Mononuclear cell (primary cell): Measurements from ENCODE around the gene PROP1. TPM values are rescaled to one million over a fixed set of nuclear protein-coding genes. Genes with fewer than 3 reads are reported as not detected.
"Not testable (repeated sequence)": the region's sequence is repeated elsewhere in the genome, so short reads cannot be mapped to it uniquely, and the experiment has no call there.

Experiments
- H3K27me3 ChIP-seq: 2 replicates; pipeline ENCODE4 v1.6.0; 2011; ENCODE audit warnings: low read length, control low read depth; ENCODE audit not compliant: insufficient read depth
- H3K4me1 ChIP-seq: 2 replicates; pipeline ENCODE4 v1.5.1; 2011; ENCODE audit warnings: mild to moderate bottlenecking, low read length, control low read depth; ENCODE audit not compliant: insufficient read depth
- H3K4me3 ChIP-seq: 2 replicates; pipeline ENCODE4 v1.5.1; 2011; ENCODE audit warnings: mild to moderate bottlenecking, low read length, moderate library complexity
- H3K9me3 ChIP-seq: 2 replicates; pipeline ENCODE4 v1.5.1; 2011; ENCODE audit warnings: low read depth, mild to moderate bottlenecking, control low read depth, low read length
- total RNA-seq: library from RNA; depleted of rRNA; stranded (reverse); fragments of >200 nt; gene quantifications from one replicate; pipeline ENCODE4 v1.2.3, GENCODE V29; 2012

The PROP1 gene
- total RNA-seq, 1 donor: not detected

- H3K4me1 ChIP-seq: peaks cover 5% of the 10 kb centered on the region
Observed at GRCh38 chr5:177987326-177987725, 8.7 kb downstream of the PROP1 start.

GRCh38 chr5:177985430-177986040 lies 10.5 kb downstream of the PROP1 start:
- H3K9me3 ChIP-seq: no peaks in the 10 kb centered on the region
- H3K4me1 ChIP-seq: peaks cover 5% of the 10 kb centered on the region
- peaks cover 43% of the 10 kb centered on the region for H3K27me3 ChIP-seq
- no peak overlapping the region for H3K4me3 ChIP-seq

More at GRCh38 chr5:177987326-177987725, 8.7 kb downstream of the PROP1 start:
- Histone ChIP-seq H3K9me3 (no peaks in the 10 kb centered on the region), H3K27me3 (peaks cover 42% of the 10 kb centered on the region), H3K4me3 (no peak overlapping the region)

GRCh38 chr5:177984584-177985206 lies 11.3 kb downstream of the PROP1 start:
- Histone ChIP-seq H3K9me3 (no peaks in the 10 kb centered on the region), H3K27me3 (peaks cover 43% of the 10 kb centered on the region), H3K4me3 (no peak overlapping the region), H3K4me1 (peaks cover 5% of the 10 kb centered on the region)

GRCh38 chr5:177983763-177984583 lies 12.1 kb downstream of the PROP1 start:
- H3K27me3 ChIP-seq: peaks cover 43% of the 10 kb centered on the region
- no peaks in the 10 kb centered on the region for H3K9me3 ChIP-seq
- H3K4me1 ChIP-seq: peaks cover 5% of the 10 kb centered on the region
- H3K4me3 ChIP-seq: no peak overlapping the region

GRCh38 chr5:177982956-177983355 lies 13.1 kb downstream of the PROP1 start:
- Histone ChIP-seq H3K9me3 (no peaks in the 10 kb centered on the region), H3K4me3 (no peak overlapping the region), H3K4me1 (peaks cover 5% of the 10 kb centered on the region), H3K27me3 (peaks cover 43% of the 10 kb centered on the region)

GRCh38 chr5:177982072-177982727 lies 13.8 kb downstream of the PROP1 start:
- H3K27me3 ChIP-seq: peaks cover 41% of the 10 kb centered on the region

GRCh38 chr5:177981296-177982071 lies 14.6 kb downstream of the PROP1 start:
- no peaks in the 10 kb centered on the region for H3K9me3 ChIP-seq
- no peak overlapping the region for H3K4me3 ChIP-seq
- H3K4me1 ChIP-seq: peaks cover 5% of the 10 kb centered on the region
- H3K27me3 ChIP-seq: peaks cover 34% of the 10 kb centered on the region

More at GRCh38 chr5:177982072-177982727, 13.8 kb downstream of the PROP1 start:
- Histone ChIP-seq H3K4me1 (peaks cover 5% of the 10 kb centered on the region), H3K9me3 (no peaks in the 10 kb centered on the region), H3K4me3 (no peak overlapping the region)

- H3K4me3 ChIP-seq: no peak overlapping the region
- H3K4me1 ChIP-seq: peaks cover 5% of the 10 kb centered on the region
- H3K9me3 ChIP-seq: no peaks in the 10 kb centered on the region
- H3K27me3 ChIP-seq: peaks cover 28% of the 10 kb centered on the region
Observed at GRCh38 chr5:177980743-177981151, 15.3 kb downstream of the PROP1 start.

GRCh38 chr5:177977600-177977999 lies 18.4 kb downstream of the PROP1 start:
- not testable (repeated sequence) for H3K4me3 ChIP-seq, H3K4me1 ChIP-seq, H3K9me3 ChIP-seq, H3K27me3 ChIP-seq

GRCh38 chr5:177973066-177973635 lies 22.9 kb downstream of the PROP1 start:
- Histone ChIP-seq H3K4me3 (no peak overlapping the region), H3K4me1 (no peaks in the 10 kb centered on the region), H3K9me3 (no peaks in the 10 kb centered on the region), H3K27me3 (no peaks in the 10 kb centered on the region)

- H3K4me1 ChIP-seq: no peaks in the 10 kb centered on the region
- H3K27me3 ChIP-seq: no peaks in the 10 kb centered on the region
- H3K9me3 ChIP-seq: no peaks in the 10 kb centered on the region
- H3K4me3 ChIP-seq: no peak overlapping the region
Observed at GRCh38 chr5:177972613-177973012, 23.4 kb downstream of the PROP1 start.

GRCh38 chr5:177972014-177972413 lies 24.0 kb downstream of the PROP1 start:
- not testable (repeated sequence) for H3K27me3 ChIP-seq, H3K9me3 ChIP-seq, H3K4me1 ChIP-seq, H3K4me3 ChIP-seq

- no peaks in the 10 kb centered on the region for H3K9me3 ChIP-seq
- no peaks in the 10 kb centered on the region for H3K27me3 ChIP-seq
- H3K4me1 ChIP-seq: no peaks in the 10 kb centered on the region
Observed at GRCh38 chr5:177968661-177969211, 27.3 kb downstream of the PROP1 start.

More at GRCh38 chr5:177968661-177969211, 27.3 kb downstream of the PROP1 start:
- no peak overlapping the region for H3K4me3 ChIP-seq
